Left lung (tissue), 10 donors: ENCODE measurements around the gene CCT3. TPM values are rescaled to one million over a fixed set of nuclear protein-coding genes. Genes with fewer than 3 reads are reported as not detected.

Source experiments
- ATAC-seq: fragments of 200-7000 bp; cut with Tn5 transposase; one replicate; pipeline ENCODE4 v1.9.1; 2020; ENCODE audit warnings: moderate library complexity
- DNase-seq, 4 donors: peaks; one replicate each; pipeline ENCODE4 v3.0.0-alpha.2; 2013 to 2020
- H3K27ac ChIP-seq, 2 donors: fragments of 200-600 bp; sonication (generic) in 1 of 2; one replicate each; pipeline versions ENCODE4 v1.5.0 to v1.8.0; 2020 to 2021
- H3K27me3 ChIP-seq, 2 donors: fragments of 200-600 bp; sonication (generic) in 1 of 2; one replicate each; pipeline versions ENCODE4 v1.5.0 to v1.8.0; 2020 to 2021
- H3K36me3 ChIP-seq, 2 donors: fragments of 200-600 bp; sonication (generic) in 1 of 2; one replicate each; pipeline versions ENCODE4 v1.5.0 to v1.8.0; 2020 to 2021
- H3K4me1 ChIP-seq, 2 donors: fragments of 200-600 bp; one replicate each; pipeline ENCODE4 v1.8.0; 2021
- H3K4me3 ChIP-seq, 2 donors: fragments of 200-600 bp; sonication (generic) in 1 of 2; one replicate each; pipeline versions ENCODE4 v1.5.0 to v1.8.0; 2020 to 2021; ENCODE audit warnings: mild to moderate bottlenecking in 1 of 2
- H3K9me3 ChIP-seq, 2 donors: fragments of 200-600 bp; sonication (generic) in 1 of 2; one replicate each; pipeline versions ENCODE4 v1.5.0 to v1.8.0; 2020 to 2021
- CTCF ChIP-seq, 2 donors: fragments of 200-600 bp; sonication (generic) in 1 of 2; IDR thresholded peaks; one replicate each; pipeline versions ENCODE4 v1.5.0 to v1.8.0; 2021; ENCODE audit warnings: antibody characterized with exemption in 2 of 2
- intact Hi-C, 2 donors: fragments of 100-400 bp; cut with DNase I; formaldehyde crosslinking; loops; one replicate each; pipeline versions ENCODE4 v1.11.2 to v1.14.2; 2022
- polyA plus RNA-seq, 6 donors: library from polyadenylated mRNA; unstranded; fragments of 120-200 nt; gene quantifications; one replicate each; pipeline ENCODE4 v1.2.1, GENCODE V29; 2013; ENCODE audit not compliant: insufficient read length in 6 of 6
- total RNA-seq, 2 donors: library from RNA; stranded (reverse); fragmentation: NEBNext Ultra II Directional; extraction: Animal tissue kit (Norgen Biotek cat#: 25700); gene quantifications; one replicate each; pipeline ENCODE4 v1.2.1, GENCODE V29; 2021
- donor health status: DM: no; HTN: yes; CAD: no.
- donor health status: DM: no; HTN: no; CAD: no.

CCT3 gene
- total and polyA plus RNA-seq, 8 donors, result 166 to 318 (median 266) TPM

DNA sequence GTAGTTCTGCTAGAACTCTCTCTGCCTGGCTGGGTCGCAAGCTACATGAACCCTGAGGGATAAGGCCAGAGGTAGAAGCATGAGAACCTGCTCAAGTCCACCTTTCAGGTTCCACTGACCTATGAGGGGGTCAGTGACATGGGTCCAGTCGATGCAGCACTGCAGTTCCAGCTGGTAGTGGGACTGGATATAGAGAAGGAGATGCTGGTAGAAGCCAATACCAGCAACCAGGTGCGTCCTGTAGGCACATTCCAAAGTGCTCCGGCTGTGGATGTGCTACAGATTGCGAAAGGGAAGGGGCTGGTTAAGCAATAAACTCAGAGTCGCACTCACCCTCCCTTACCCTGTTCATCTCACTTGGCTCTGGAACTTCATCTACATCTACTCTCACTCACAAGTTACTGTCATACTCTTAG, 61.1 kb downstream of the CCT3 start:
- Histone ChIP-seq H3K36me3 (peaks cover 0 to 74% of the 10 kb centered on the region in 2 donors), H3K4me3 (no peak overlapping the region), H3K4me1 (peaks cover 10 to 32% of the 10 kb centered on the region in 2 donors), H3K27me3 (no peaks in the 10 kb centered on the region), H3K9me3 (no peaks in the 10 kb centered on the region), H3K27ac (peak overlapping the region in 1 of 2 donors; percentile 48)
- ATAC-seq (peak; percentile 65), DNase-seq (no peak)
- no peak for TF ChIP-seq CTCF (IDR thresholded peaks at IDR 0.05)
- intact Hi-C loops, result no loop called here

DNA sequence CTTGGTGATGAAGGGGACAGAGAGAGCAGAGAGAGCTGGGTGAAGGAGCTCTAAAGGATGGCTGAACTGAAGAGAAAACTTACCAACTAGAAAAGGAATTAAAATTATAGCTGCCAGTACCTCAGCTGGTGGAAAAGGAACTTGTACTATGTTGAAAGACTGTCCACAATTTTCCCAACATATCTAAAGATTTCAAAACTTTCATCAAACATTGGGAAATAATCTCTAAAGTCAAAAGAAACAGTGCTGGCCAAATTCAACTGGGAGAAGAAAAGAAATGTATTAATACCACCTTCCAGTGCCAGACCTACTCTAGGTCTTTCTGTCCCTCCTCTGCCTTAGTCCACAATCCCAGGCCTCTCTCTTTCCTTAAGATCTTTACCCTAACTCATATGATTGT, 61.6 kb downstream of the CCT3 start:
- Histone ChIP-seq H3K36me3 (peaks cover 0 to 79% of the 10 kb centered on the region in 2 donors), H3K27me3 (no peaks in the 10 kb centered on the region), H3K27ac (peak overlapping the region in 1 of 2 donors; percentile 48), H3K4me1 (peaks cover 6 to 31% of the 10 kb centered on the region in 2 donors), H3K4me3 (no peak overlapping the region), H3K9me3 (no peaks in the 10 kb centered on the region)
- no peak for DNase-seq
- no peak for TF ChIP-seq CTCF (IDR thresholded peaks at IDR 0.05)
- peak; percentile 11 for ATAC-seq
- intact Hi-C loops, result no loop called here

DNA sequence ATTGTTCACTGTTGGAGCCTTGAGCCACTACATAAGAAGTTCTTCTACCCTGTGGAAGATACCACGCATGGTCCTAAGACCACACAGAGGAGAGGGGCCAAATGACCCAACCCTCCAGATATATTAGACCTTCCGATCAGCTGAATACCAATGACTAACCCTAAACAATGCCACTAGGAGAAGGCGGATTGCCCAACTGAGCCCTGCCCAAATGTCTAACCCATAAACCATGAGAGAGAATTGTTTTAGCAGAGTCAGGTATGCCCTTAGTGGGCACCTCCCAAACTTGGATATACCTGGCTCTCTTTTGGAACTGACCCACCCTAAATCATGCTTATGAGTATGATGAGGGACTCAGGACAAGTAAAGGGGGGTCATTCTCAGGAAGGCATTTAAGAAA, 67.8 kb downstream of the CCT3 start:
- Histone ChIP-seq H3K36me3 (peaks cover 0 to 100% of the 10 kb centered on the region in 2 donors), H3K9me3 (no peaks in the 10 kb centered on the region), H3K27ac (no peak overlapping the region), H3K27me3 (no peaks in the 10 kb centered on the region), H3K4me1 (no peaks in the 10 kb centered on the region), H3K4me3 (no peak overlapping the region)
- ATAC-seq (no peak), DNase-seq (no peak)
- intact Hi-C loops, result no loop called here
- no peak for TF ChIP-seq CTCF (IDR thresholded peaks at IDR 0.05)

GRCh38 chr1:156268336-156268735, 69.8 kb downstream of the CCT3 start:
- TF ChIP-seq CTCF (IDR thresholded peaks at IDR 0.05), result no peak
- Histone ChIP-seq H3K27me3 (no peaks in the 10 kb centered on the region), H3K36me3 (peaks cover 0 to 99% of the 10 kb centered on the region in 2 donors), H3K9me3 (no peaks in the 10 kb centered on the region), H3K27ac (no peak overlapping the region), H3K4me1 (no peaks in the 10 kb centered on the region), H3K4me3 (no peak overlapping the region)
- intact Hi-C loops, result no loop called here
- no peak for ATAC-seq
- DNase-seq, result no peak

GRCh38 chr1:156266051-156266450, 72.0 kb downstream of the CCT3 start:
- Histone ChIP-seq H3K27me3 (no peaks in the 10 kb centered on the region), H3K4me1 (no peaks in the 10 kb centered on the region), H3K9me3 (no peaks in the 10 kb centered on the region), H3K4me3 (no peak overlapping the region), H3K27ac (no peak overlapping the region), H3K36me3 (peaks cover 0 to 99% of the 10 kb centered on the region in 2 donors)
- intact Hi-C loops, result no loop called here
- ATAC-seq, result no peak
- no peak for TF ChIP-seq CTCF (IDR thresholded peaks at IDR 0.05)
- peak in 1 of 4 donors; percentile 78 for DNase-seq
